ENCODE results near the gene TMEM98. TPM values are rescaled to one million over a fixed set of nuclear protein-coding genes. Genes with fewer than 3 reads are reported as not detected.

Gene TMEM98
- polyA plus RNA-seq, 1 donor (not counting 4 experiments of a cell fraction or from before 2014, with no cell fraction given) = 66.8 TPM

DNA sequence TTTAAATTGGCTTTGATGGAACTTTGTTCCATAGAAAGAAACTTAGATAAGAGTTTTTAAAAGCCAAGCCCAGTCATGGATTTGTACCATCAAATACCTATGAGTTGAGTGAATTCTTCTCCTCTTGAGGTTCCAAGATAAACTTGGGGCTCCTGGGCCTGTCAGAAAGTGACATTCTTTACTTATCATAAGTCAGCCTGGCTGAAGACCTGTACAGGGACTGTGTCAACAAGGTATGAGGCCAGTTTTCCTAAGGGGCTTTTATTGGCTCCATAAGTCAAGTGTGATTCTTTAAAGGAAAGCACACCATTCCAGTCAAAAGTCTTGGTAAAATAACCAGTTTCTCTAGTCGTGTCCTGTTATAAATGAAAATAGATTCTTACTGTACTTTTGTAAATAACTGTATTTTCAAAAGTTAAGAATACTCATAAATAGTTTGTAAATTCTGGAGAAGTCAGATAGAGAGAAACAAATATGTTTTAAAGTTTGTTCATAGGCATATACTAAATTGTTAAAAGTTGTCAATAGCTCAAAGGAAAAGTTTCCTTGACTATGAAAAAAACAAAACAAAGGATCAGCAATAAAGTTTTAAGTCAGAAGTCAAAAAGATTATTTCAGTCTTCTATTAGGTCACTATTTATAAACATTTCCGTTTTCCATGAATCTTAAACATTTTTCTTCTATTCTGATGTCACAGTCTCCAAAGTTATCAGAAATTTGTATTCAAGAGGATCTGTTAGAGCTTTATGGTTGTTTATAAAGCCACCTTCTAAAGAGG lies 28.5 kb upstream of the TMEM98 start:
- Histone ChIP-seq H3K4me1 (ENCODE audit: control insufficient read depth, extremely low read depth, insufficient read depth, low read length) (peaks cover 16% of the 10 kb centered on the region), H3K9me1 (ENCODE audit: control insufficient read depth, extremely low read depth, insufficient read depth, low read length) (no peaks in the 10 kb centered on the region), H3K27ac (ENCODE audit: control insufficient read depth, insufficient read depth, low read length) (no peak overlapping the region), H2AFZ (ENCODE audit: control insufficient read depth, low read length) (no peak overlapping the region), H3K4me2 (ENCODE audit: control insufficient read depth, extremely low read depth, insufficient read depth, low read depth, low read length) (no peak overlapping the region), H3K9ac (ENCODE audit: control insufficient read depth, extremely low read depth, insufficient read depth, low read length) (no peak overlapping the region), H3K27me3 (ENCODE audit: control insufficient read depth, extremely low read depth, insufficient read depth, low read length) (no peaks in the 10 kb centered on the region), H3K4me3 (ENCODE audit: control insufficient read depth in 2 of 3, extremely low read depth in 1 of 3, insufficient read depth in 2 of 3, low read depth in 1 of 3, low read length in 3 of 3) (no peak overlapping the region), H4K20me1 (ENCODE audit: control insufficient read depth, extremely low read depth, insufficient read depth, low read length) (no peaks in the 10 kb centered on the region), H3K9me3 (ENCODE audit: control insufficient read depth, low read depth, low read length) (no peaks in the 10 kb centered on the region), H3K36me3 (ENCODE audit: control insufficient read depth in 2 of 2, extremely low read depth in 1 of 2, insufficient read depth in 2 of 2, low read length in 2 of 2) (no peaks in the 10 kb centered on the region), H3K79me2 (ENCODE audit: control insufficient read depth, insufficient read depth, low read length) (no peaks in the 10 kb centered on the region)
- DNase-seq (ENCODE audit: low read depth, low spot score) (no peak), FAIRE-seq (no peak)
- dilution Hi-C loops (cut with MboI; ENCODE audit: extremely low pct_ligation_motif_present, low sequenced_read_pairs) = loop anchor here (25.0 kb wide), 1 partner anchor 112 kb away; no protein-coding TSS in a partner anchor
- TF ChIP-seq, protein P1, sequence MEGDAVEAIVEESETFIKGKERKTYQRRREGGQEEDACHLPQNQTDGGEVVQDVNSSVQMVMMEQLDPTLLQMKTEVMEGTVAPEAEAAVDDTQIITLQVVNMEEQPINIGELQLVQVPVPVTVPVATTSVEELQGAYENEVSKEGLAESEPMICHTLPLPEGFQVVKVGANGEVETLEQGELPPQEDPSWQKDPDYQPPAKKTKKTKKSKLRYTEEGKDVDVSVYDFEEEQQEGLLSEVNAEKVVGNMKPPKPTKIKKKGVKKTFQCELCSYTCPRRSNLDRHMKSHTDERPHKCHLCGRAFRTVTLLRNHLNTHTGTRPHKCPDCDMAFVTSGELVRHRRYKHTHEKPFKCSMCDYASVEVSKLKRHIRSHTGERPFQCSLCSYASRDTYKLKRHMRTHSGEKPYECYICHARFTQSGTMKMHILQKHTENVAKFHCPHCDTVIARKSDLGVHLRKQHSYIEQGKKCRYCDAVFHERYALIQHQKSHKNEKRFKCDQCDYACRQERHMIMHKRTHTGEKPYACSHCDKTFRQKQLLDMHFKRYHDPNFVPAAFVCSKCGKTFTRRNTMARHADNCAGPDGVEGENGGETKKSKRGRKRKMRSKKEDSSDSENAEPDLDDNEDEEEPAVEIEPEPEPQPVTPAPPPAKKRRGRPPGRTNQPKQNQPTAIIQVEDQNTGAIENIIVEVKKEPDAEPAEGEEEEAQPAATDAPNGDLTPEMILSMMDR (optimal IDR thresholded peaks at IDR 0.05 in 1 of 3, IDR thresholded peaks at IDR 0.05 in 1 of 3, conservative IDR thresholded peaks at IDR 0.05 in 1 of 3; ENCODE audit: extremely low read depth in 1 of 3, insufficient read depth in 2 of 3, low read length in 3 of 3) = no peak
- TF ChIP-seq EZH2 (IDR thresholded peaks at IDR 0.05; ENCODE audit: low read length) = no peak

DNA sequence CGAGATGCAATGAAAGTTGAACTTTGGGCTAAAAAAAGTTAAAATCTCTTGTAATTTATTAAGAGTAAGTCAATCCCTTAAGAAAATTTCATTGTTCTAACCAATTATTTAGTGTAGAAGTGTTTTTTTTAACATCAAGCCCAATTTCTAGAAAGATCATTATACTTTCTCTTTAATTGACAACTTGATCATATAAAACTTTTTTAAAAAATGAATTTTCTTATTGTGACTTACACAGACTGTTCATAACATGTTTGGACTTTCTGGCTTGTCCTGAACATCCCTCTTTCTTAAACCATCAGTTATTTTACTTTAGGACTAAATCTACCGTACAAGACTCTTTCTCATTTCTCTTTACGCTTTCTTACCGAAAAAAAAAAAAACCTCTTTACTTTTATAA lies 26.2 kb upstream of the TMEM98 start:
- H3K4me1 ChIP-seq (ENCODE audit: control insufficient read depth, extremely low read depth, insufficient read depth, low read length) = peaks cover 10% of the 10 kb centered on the region
- H3K4me3 ChIP-seq (ENCODE audit: control insufficient read depth in 2 of 3, extremely low read depth in 1 of 3, insufficient read depth in 2 of 3, low read depth in 1 of 3, low read length in 3 of 3) = no peak overlapping the region
- no peaks in the 10 kb centered on the region for H3K79me2 ChIP-seq (ENCODE audit: control insufficient read depth, insufficient read depth, low read length)
- TF ChIP-seq, protein P1 (optimal IDR thresholded peaks at IDR 0.05 in 1 of 3, IDR thresholded peaks at IDR 0.05 in 1 of 3, conservative IDR thresholded peaks at IDR 0.05 in 1 of 3; ENCODE audit: extremely low read depth in 1 of 3, insufficient read depth in 2 of 3, low read length in 3 of 3) = no peak
- no peak for TF ChIP-seq EZH2 (IDR thresholded peaks at IDR 0.05; ENCODE audit: low read length)
- H3K27me3 ChIP-seq (ENCODE audit: control insufficient read depth, extremely low read depth, insufficient read depth, low read length) = no peaks in the 10 kb centered on the region
- H4K20me1 ChIP-seq (ENCODE audit: control insufficient read depth, extremely low read depth, insufficient read depth, low read length) = no peaks in the 10 kb centered on the region
- no peaks in the 10 kb centered on the region for H3K9me3 ChIP-seq (ENCODE audit: control insufficient read depth, low read depth, low read length)
- dilution Hi-C loops (cut with MboI; ENCODE audit: extremely low pct_ligation_motif_present, low sequenced_read_pairs) = loop anchor here (25.0 kb wide), 1 partner anchor 114 kb away; no protein-coding TSS in a partner anchor
- H3K4me2 ChIP-seq (ENCODE audit: control insufficient read depth, extremely low read depth, insufficient read depth, low read depth, low read length) = no peak overlapping the region
- no peak for FAIRE-seq
- DNase-seq (ENCODE audit: low read depth, low spot score) = no peak
- no peaks in the 10 kb centered on the region for H3K9me1 ChIP-seq (ENCODE audit: control insufficient read depth, extremely low read depth, insufficient read depth, low read length)
- H3K27ac ChIP-seq (ENCODE audit: control insufficient read depth, insufficient read depth, low read length) = no peak overlapping the region
- no peaks in the 10 kb centered on the region for H3K36me3 ChIP-seq (ENCODE audit: control insufficient read depth in 2 of 2, extremely low read depth in 1 of 2, insufficient read depth in 2 of 2, low read length in 2 of 2)
- no peak overlapping the region for H2AFZ ChIP-seq (ENCODE audit: control insufficient read depth, low read length)
- no peak overlapping the region for H3K9ac ChIP-seq (ENCODE audit: control insufficient read depth, extremely low read depth, insufficient read depth, low read length)
